ENCODE data around the gene OTC.

OTC gene

GRCh38 chrX:38403834-38404233, 51.4 kb downstream of the OTC start:
- no peak for DNase-seq (ENCODE audit: low read depth in 1 of 2, low spot score in 1 of 2)
- TF ChIP-seq SPI1 (IDR thresholded peaks at IDR 0.05; ENCODE audit: borderline replicate concordance, low read depth) (no peak), REST (IDR thresholded peaks at IDR 0.05; ENCODE audit: insufficient replicate concordance, low read depth) (no peak), POLR2AphosphoS5 (IDR thresholded peaks at IDR 0.05; ENCODE audit: low read depth) (no peak), GABPA (IDR thresholded peaks at IDR 0.05; ENCODE audit: low read depth) (no peak)
- TF ChIP-seq, protein P1, sequence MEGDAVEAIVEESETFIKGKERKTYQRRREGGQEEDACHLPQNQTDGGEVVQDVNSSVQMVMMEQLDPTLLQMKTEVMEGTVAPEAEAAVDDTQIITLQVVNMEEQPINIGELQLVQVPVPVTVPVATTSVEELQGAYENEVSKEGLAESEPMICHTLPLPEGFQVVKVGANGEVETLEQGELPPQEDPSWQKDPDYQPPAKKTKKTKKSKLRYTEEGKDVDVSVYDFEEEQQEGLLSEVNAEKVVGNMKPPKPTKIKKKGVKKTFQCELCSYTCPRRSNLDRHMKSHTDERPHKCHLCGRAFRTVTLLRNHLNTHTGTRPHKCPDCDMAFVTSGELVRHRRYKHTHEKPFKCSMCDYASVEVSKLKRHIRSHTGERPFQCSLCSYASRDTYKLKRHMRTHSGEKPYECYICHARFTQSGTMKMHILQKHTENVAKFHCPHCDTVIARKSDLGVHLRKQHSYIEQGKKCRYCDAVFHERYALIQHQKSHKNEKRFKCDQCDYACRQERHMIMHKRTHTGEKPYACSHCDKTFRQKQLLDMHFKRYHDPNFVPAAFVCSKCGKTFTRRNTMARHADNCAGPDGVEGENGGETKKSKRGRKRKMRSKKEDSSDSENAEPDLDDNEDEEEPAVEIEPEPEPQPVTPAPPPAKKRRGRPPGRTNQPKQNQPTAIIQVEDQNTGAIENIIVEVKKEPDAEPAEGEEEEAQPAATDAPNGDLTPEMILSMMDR (IDR thresholded peaks at IDR 0.05; ENCODE audit: insufficient read depth, low read length), result no peak

DNA sequence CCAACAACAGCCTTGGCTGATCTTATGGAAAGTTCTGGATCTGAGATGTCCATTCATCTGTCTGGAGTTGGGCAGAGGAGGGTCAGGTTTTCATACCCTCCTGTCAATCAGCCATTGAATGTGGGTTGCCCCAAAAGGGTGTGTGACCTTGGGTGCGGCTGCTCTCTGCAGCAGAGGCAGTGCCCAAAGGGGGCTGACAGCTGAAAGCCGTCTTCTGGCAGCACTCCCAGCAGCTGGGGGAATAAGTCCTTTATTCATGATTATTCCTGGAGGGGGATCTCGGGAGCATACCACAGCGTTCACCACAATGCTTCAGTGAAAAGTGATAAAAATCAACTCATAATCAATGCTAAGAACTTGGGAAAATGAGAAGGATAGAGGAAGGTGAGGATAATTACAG, 54.7 kb downstream of the OTC start:
- DNase-seq (ENCODE audit: low read depth in 1 of 2, low spot score in 1 of 2), result no peak
- no peak overlapping the region for H3K4me3 ChIP-seq (replicated peaks; ENCODE audit: insufficient read depth, low read length)
- TF ChIP-seq REST (IDR thresholded peaks at IDR 0.05; ENCODE audit: insufficient replicate concordance, low read depth), result no peak
- H3K27me3 ChIP-seq (ENCODE audit: insufficient read depth, poor library complexity, severe bottlenecking), result no peaks in the 10 kb centered on the region
- H3K27ac ChIP-seq (replicated peaks), result no peak overlapping the region

More at GRCh38 chrX:38403834-38404233, 51.4 kb downstream of the OTC start:
- no peak overlapping the region for H3K27ac ChIP-seq (replicated peaks)
- H3K4me3 ChIP-seq (replicated peaks; ENCODE audit: insufficient read depth, low read length), result no peak overlapping the region
- H3K27me3 ChIP-seq (ENCODE audit: insufficient read depth, poor library complexity, severe bottlenecking), result no peaks in the 10 kb centered on the region

GRCh38 chrX:38409289-38409688, 56.9 kb downstream of the OTC start:
- TF ChIP-seq REST (IDR thresholded peaks at IDR 0.05; ENCODE audit: insufficient replicate concordance, low read depth) (no peak), SPI1 (IDR thresholded peaks at IDR 0.05; ENCODE audit: borderline replicate concordance, low read depth) (no peak), POLR2AphosphoS5 (IDR thresholded peaks at IDR 0.05; ENCODE audit: low read depth) (no peak), GABPA (IDR thresholded peaks at IDR 0.05; ENCODE audit: low read depth) (no peak)
- TF ChIP-seq, protein P1 (IDR thresholded peaks at IDR 0.05; ENCODE audit: insufficient read depth, low read length), result no peak
- Histone ChIP-seq H3K27me3 (ENCODE audit: insufficient read depth, poor library complexity, severe bottlenecking) (no peaks in the 10 kb centered on the region), H3K27ac (replicated peaks) (no peak overlapping the region), H3K4me3 (replicated peaks; ENCODE audit: insufficient read depth, low read length) (no peak overlapping the region)
- no peak for DNase-seq (ENCODE audit: low read depth in 1 of 2, low spot score in 1 of 2)

GRCh38 chrX:38426785-38427184, 74.4 kb downstream of the OTC start:
- Histone ChIP-seq H3K27ac (replicated peaks) (no peak overlapping the region), H3K4me3 (replicated peaks; ENCODE audit: insufficient read depth, low read length) (no peak overlapping the region), H3K27me3 (ENCODE audit: insufficient read depth, poor library complexity, severe bottlenecking) (no peaks in the 10 kb centered on the region)
- no peak for TF ChIP-seq GABPA (IDR thresholded peaks at IDR 0.05; ENCODE audit: low read depth)
- no peak for TF ChIP-seq REST (IDR thresholded peaks at IDR 0.05; ENCODE audit: insufficient replicate concordance, low read depth)
- TF ChIP-seq SPI1 (IDR thresholded peaks at IDR 0.05; ENCODE audit: borderline replicate concordance, low read depth), result no peak
- no peak for TF ChIP-seq POLR2AphosphoS5 (IDR thresholded peaks at IDR 0.05; ENCODE audit: low read depth)
- TF ChIP-seq, protein P1 (IDR thresholded peaks at IDR 0.05; ENCODE audit: insufficient read depth, low read length), result no peak
- DNase-seq (ENCODE audit: low read depth in 1 of 2, low spot score in 1 of 2), result no peak

All from HL-60 (cell line).